WTC11 (cell line): ENCODE results near the gene MIPEP. TPM values are rescaled to one million over a fixed set of nuclear protein-coding genes. Genes with fewer than 3 reads are reported as not detected.

Source experiments
- ATAC-seq: fragments of 200-7000 bp; cut with Tn5 transposase; 2 replicates; pipeline ENCODE4 v1.10.0; 2021; ENCODE audit warnings: mild to moderate bottlenecking, moderate library complexity
- CTCF ChIA-PET: fragments of 300-600 bp; sonication (Branson Sonifier 250); formaldehyde crosslinking; loops from one replicate; lab custom pipeline; 2021; ENCODE audit warnings: antibody characterized with exemption; lab: Charles Lee
- POLR2A ChIA-PET: fragments of 350-600 bp; sonication (Branson Sonifier 250); formaldehyde crosslinking; loops from one replicate; lab custom pipeline; 2021; ENCODE audit warnings: antibody characterized with exemption; lab: Charles Lee
- DNase-seq: peaks from one replicate; pipeline ENCODE4 v3.0.0; 2021; ENCODE audit warnings: low spot score
- H3K27ac Mint-ChIP-seq: 2 replicates; pipeline ENCODE4 v1.8.0; 2021; ENCODE audit warnings: mixed read lengths
- H3K27me3 Mint-ChIP-seq: 2 replicates; pipeline ENCODE4 v1.8.0; 2021; ENCODE audit warnings: low read depth, mild to moderate bottlenecking, moderate library complexity, mixed read lengths
- H3K36me3 Mint-ChIP-seq: 2 replicates; pipeline ENCODE4 v1.8.0; 2021; ENCODE audit warnings: mixed read lengths
- H3K4me1 Mint-ChIP-seq: 2 replicates; pipeline ENCODE4 v1.8.0; 2022; ENCODE audit warnings: mixed read lengths
- H3K4me3 Mint-ChIP-seq: 2 replicates; pipeline ENCODE4 v1.8.0; 2021; ENCODE audit warnings: mild to moderate bottlenecking, moderate library complexity, mixed read lengths
- H3K9me3 Mint-ChIP-seq: 2 replicates; pipeline ENCODE4 v1.8.0; 2021; ENCODE audit warnings: mixed read lengths
- ATF1 ChIP-seq: sonication (generic); formaldehyde crosslinking; IDR thresholded peaks from 2 replicates; pipeline ENCODE4 v1.8.1; 2023; ENCODE audit warnings: mild to moderate bottlenecking, moderate library complexity, missing genetic modification reagents
- ETV6 ChIP-seq: sonication (generic); formaldehyde crosslinking; IDR thresholded peaks from 2 replicates; pipeline ENCODE4 v1.8.1; 2022; ENCODE audit warnings: mild to moderate bottlenecking, missing genetic modification reagents
- FOXJ3 ChIP-seq: sonication (generic); formaldehyde crosslinking; IDR thresholded peaks from 2 replicates; pipeline ENCODE4 v1.9.0; 2021; ENCODE audit warnings: missing genetic modification reagents, mild to moderate bottlenecking, borderline replicate concordance
- FOXP1 ChIP-seq: sonication (generic); formaldehyde crosslinking; IDR thresholded peaks from 2 replicates; pipeline ENCODE4 v1.8.0; 2022; ENCODE audit warnings: missing genetic modification reagents, mild to moderate bottlenecking, moderate library complexity, borderline replicate concordance
- NFE2L1 ChIP-seq: sonication (generic); formaldehyde crosslinking; IDR thresholded peaks from 2 replicates; pipeline ENCODE4 v1.8.1; 2023; ENCODE audit warnings: missing genetic modification reagents
- OVOL2 ChIP-seq: fragments of 250-450 bp; sonication (Bioruptor Pico); IDR thresholded peaks from 2 replicates; pipeline ENCODE4 v1.9.0; 2021; ENCODE audit warnings: mild to moderate bottlenecking, borderline replicate concordance
- RORB ChIP-seq: fragments of 250-450 bp; sonication (Bioruptor Pico); IDR thresholded peaks from 2 replicates; pipeline ENCODE4 v1.9.0; 2021; ENCODE audit warnings: mild to moderate bottlenecking
- SMAD4 ChIP-seq: sonication (generic); formaldehyde crosslinking; IDR thresholded peaks from 2 replicates; pipeline ENCODE4 v1.8.0; 2022; ENCODE audit warnings: mild to moderate bottlenecking, missing genetic modification reagents
- SOX15 ChIP-seq: fragments of 250-450 bp; sonication (Bioruptor Pico); IDR thresholded peaks from 2 replicates; pipeline ENCODE4 v1.9.0; 2021; ENCODE audit warnings: mild to moderate bottlenecking
- TCF7 ChIP-seq: sonication (generic); formaldehyde crosslinking; IDR thresholded peaks from 2 replicates; pipeline ENCODE4 v1.8.0; 2022; ENCODE audit warnings: mild to moderate bottlenecking, low read depth, missing genetic modification reagents, moderate library complexity
- TEAD1 ChIP-seq: sonication (generic); formaldehyde crosslinking; IDR thresholded peaks from 2 replicates; pipeline ENCODE4 v1.8.0; 2022; ENCODE audit warnings: mild to moderate bottlenecking, missing genetic modification reagents
- TP53 ChIP-seq: sonication (generic); formaldehyde crosslinking; IDR thresholded peaks from 2 replicates; pipeline ENCODE4 v1.8.1; 2023; ENCODE audit warnings: mild to moderate bottlenecking, missing genetic modification reagents
- ZNF396 ChIP-seq: fragments of 250-450 bp; sonication (Bioruptor Pico); IDR thresholded peaks from 2 replicates; pipeline ENCODE4 v1.8.0; 2021; ENCODE audit warnings: mild to moderate bottlenecking, moderate library complexity, borderline replicate concordance
- total RNA-seq: library from RNA; stranded (reverse); gene quantifications from 3 replicates; pipeline ENCODE4 v1.2.3, GENCODE V29; 2021
- TF ChIP-seq, protein P1 (sequence below): sonication (generic); formaldehyde crosslinking; IDR thresholded peaks from 2 replicates; pipeline ENCODE4 v1.8.1; 2022; ENCODE audit warnings: low read depth, mild to moderate bottlenecking, moderate library complexity, missing genetic modification reagents, borderline replicate concordance
- TF ChIP-seq, protein P2 (sequence below): sonication (generic); formaldehyde crosslinking; IDR thresholded peaks from 2 replicates; pipeline ENCODE4 v1.8.1; 2022; ENCODE audit warnings: mild to moderate bottlenecking, moderate library complexity, missing genetic modification reagents
- TF ChIP-seq, protein P3 (sequence below): fragments of 250-450 bp; sonication (Bioruptor Pico); IDR thresholded peaks from 2 replicates; pipeline ENCODE4 v1.8.0; 2021; ENCODE audit warnings: mild to moderate bottlenecking
- TF ChIP-seq, protein P4 (sequence below): sonication (generic); formaldehyde crosslinking; IDR thresholded peaks from 2 replicates; pipeline ENCODE4 v1.8.1; 2023; ENCODE audit warnings: mild to moderate bottlenecking, missing genetic modification reagents
- TF ChIP-seq, protein P5 (sequence below): fragments of 250-450 bp; sonication (Bioruptor Pico); conservative IDR thresholded peaks from 2 replicates; pipeline ENCODE4 v1.9.0; 2021; ENCODE audit warnings: mild to moderate bottlenecking
- TF ChIP-seq, protein P6 (sequence below): fragments of 250-450 bp; sonication (Bioruptor Pico); IDR thresholded peaks from 2 replicates; pipeline ENCODE4 v1.9.0; 2021; ENCODE audit warnings: mild to moderate bottlenecking

MIPEP gene
- total RNA-seq, 1 experiment from 2014 or later = 30.5 TPM

DNA sequence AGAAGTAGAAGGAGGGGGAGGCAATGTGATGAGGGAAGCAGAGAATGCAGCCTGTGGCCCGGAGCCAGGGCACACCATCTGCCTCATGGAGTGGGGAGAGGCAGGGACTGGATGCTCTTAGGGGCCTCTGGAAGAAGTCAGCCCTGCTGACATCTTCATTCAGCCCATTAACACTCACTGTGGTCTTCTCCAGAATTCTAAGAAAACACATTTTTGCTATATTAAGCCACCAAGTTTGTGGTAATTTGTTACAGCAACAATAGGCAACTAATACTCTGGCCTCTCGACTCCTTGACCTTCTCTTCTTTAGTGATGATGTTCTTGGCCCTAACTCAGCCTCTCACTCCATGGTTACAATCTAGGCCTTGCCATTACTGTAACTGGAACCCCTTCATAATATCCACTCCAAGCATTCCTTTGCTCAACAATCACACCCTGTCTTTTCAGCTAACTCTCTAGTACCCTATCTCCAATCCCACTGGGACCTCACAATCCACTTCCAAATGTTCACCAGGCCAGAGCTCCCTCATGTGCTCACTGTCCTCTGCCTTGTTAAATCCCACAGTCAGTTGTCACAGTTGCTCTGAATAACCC, 98.5 kb downstream of the MIPEP start:
- POLR2A ChIA-PET = no interaction called here
- CTCF ChIA-PET = no interaction called here
- Mint-ChIP-seq H3K4me3 (no peak overlapping the region), H3K4me1 (peaks cover 18% of the 10 kb centered on the region), H3K36me3 (no peaks in the 10 kb centered on the region), H3K27me3 (no peaks in the 10 kb centered on the region), H3K27ac (no peak overlapping the region), H3K9me3 (no peaks in the 10 kb centered on the region)
- TF ChIP-seq, protein P1, sequence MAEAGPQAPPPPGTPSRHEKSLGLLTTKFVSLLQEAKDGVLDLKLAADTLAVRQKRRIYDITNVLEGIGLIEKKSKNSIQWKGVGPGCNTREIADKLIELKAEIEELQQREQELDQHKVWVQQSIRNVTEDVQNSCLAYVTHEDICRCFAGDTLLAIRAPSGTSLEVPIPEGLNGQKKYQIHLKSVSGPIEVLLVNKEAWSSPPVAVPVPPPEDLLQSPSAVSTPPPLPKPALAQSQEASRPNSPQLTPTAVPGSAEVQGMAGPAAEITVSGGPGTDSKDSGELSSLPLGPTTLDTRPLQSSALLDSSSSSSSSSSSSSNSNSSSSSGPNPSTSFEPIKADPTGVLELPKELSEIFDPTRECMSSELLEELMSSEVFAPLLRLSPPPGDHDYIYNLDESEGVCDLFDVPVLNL (CRISPR knock-in tag) = no peak
- TF ChIP-seq, protein P2, sequence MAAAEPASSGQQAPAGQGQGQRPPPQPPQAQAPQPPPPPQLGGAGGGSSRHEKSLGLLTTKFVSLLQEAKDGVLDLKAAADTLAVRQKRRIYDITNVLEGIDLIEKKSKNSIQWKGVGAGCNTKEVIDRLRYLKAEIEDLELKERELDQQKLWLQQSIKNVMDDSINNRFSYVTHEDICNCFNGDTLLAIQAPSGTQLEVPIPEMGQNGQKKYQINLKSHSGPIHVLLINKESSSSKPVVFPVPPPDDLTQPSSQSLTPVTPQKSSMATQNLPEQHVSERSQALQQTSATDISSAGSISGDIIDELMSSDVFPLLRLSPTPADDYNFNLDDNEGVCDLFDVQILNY (CRISPR knock-in tag) = no peak
- TF ChIP-seq TEAD1 (CRISPR knock-in tag) (no peak), ETV6 (CRISPR knock-in tag) (no peak), TP53 (CRISPR knock-in tag) (no peak), FOXJ3 (CRISPR knock-in tag) (no peak), FOXP1 (CRISPR knock-in tag) (no peak), ZNF396 (CRISPR knock-in tag) (no peak)
- TF ChIP-seq, protein P3, sequence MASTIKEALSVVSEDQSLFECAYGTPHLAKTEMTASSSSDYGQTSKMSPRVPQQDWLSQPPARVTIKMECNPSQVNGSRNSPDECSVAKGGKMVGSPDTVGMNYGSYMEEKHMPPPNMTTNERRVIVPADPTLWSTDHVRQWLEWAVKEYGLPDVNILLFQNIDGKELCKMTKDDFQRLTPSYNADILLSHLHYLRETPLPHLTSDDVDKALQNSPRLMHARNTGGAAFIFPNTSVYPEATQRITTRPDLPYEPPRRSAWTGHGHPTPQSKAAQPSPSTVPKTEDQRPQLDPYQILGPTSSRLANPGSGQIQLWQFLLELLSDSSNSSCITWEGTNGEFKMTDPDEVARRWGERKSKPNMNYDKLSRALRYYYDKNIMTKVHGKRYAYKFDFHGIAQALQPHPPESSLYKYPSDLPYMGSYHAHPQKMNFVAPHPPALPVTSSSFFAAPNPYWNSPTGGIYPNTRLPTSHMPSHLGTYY (CRISPR knock-in tag) = no peak
- TF ChIP-seq, protein P4, sequence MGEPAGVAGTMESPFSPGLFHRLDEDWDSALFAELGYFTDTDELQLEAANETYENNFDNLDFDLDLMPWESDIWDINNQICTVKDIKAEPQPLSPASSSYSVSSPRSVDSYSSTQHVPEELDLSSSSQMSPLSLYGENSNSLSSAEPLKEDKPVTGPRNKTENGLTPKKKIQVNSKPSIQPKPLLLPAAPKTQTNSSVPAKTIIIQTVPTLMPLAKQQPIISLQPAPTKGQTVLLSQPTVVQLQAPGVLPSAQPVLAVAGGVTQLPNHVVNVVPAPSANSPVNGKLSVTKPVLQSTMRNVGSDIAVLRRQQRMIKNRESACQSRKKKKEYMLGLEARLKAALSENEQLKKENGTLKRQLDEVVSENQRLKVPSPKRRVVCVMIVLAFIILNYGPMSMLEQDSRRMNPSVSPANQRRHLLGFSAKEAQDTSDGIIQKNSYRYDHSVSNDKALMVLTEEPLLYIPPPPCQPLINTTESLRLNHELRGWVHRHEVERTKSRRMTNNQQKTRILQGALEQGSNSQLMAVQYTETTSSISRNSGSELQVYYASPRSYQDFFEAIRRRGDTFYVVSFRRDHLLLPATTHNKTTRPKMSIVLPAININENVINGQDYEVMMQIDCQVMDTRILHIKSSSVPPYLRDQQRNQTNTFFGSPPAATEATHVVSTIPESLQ (CRISPR knock-in tag) = no peak
- TF ChIP-seq, protein P5, sequence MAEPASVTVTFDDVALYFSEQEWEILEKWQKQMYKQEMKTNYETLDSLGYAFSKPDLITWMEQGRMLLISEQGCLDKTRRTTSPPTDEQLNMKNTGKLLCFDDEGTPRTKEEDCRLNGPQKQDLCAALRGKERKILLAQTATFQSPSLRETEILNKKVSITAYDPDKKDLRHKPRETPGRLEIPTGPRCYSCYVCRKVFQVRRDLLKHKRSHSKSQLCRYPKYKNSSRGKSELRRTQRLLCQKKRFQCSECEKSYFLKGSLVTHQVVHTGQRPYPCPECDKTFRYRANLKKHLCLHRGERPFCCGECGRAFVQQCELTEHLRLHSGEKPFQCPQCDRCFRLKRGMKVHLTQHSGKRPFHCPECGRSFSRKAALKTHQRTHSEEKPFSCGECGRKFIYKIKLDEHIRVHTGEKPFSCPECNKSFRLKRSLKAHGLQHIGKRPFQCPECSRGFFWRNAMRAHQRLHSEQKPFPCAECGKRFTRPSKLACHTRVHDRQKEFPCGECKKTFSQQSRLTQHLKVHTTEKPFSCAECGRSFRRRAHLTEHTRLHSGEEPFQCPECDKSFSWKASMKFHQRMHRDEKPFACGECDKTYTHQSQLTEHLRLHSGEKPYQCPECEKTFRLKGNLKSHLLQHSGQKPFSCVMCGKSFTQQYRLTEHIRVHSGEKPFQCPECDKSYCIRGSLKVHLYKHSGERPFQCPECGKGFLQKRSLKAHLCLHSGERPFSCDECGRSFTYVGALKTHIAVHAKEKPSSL (CRISPR knock-in tag) = no peak
- no peak; the same call in 1 of the 2 replicates for ATAC-seq
- DNase-seq = no peak

DNA sequence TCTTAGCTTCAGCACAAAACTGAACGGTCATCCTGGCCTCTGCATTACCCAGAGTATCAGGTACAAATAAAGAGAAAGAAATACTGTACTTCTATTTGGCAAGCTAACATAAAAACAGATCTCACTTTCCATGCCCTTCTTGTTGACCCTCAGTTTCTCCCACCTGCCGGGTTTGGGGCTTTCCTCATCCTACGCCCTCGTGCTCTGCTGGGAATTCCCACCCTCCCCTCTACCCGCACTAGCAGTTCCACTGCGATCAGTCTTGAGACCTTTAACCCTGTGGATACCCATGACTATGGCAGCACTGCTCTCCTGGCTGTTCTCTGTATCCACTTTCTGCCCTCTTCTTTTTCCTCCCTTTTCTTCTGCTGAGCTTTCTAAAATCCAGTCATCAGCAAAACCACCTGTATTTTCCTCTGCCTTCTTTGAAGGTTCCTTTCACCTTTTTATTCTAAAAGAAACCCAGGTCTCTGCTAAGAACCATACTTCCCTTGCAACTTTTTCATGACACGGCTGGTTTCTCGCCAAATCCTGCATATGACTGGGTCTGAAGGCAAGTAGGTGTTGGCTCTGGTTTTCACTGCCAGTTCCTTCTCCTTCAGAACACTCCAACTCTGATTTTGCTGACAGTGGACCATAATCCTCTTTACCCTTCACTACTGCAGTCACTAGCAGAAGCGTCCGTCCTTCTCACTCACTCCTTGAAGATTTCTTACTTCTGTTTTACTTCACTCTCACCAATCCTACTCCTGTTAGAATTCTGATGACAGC, 99.4 kb downstream of the MIPEP start:
- ATAC-seq = no peak
- no peak for DNase-seq
- Mint-ChIP-seq H3K9me3 (no peaks in the 10 kb centered on the region), H3K4me1 (peaks cover 12% of the 10 kb centered on the region), H3K36me3 (no peaks in the 10 kb centered on the region), H3K4me3 (no peak overlapping the region), H3K27me3 (no peaks in the 10 kb centered on the region)
- POLR2A ChIA-PET = interaction anchor here (0.7 kb wide), 1 partner anchor 29 kb away, joined by 3 read pairs; no protein-coding TSS in a partner anchor
- CTCF ChIA-PET = no interaction called here
- TF ChIP-seq RORB (CRISPR knock-in tag) = no peak
- no peak for TF ChIP-seq TCF7 (CRISPR knock-in tag)
- TF ChIP-seq SMAD4 (CRISPR knock-in tag) = no peak
- TF ChIP-seq ZNF396 (CRISPR knock-in tag) = no peak
- TF ChIP-seq OVOL2 = no peak
- no peak for TF ChIP-seq SOX15 (CRISPR knock-in tag)
- TF ChIP-seq ETV6 (CRISPR knock-in tag) = no peak
- no peak for TF ChIP-seq TP53 (CRISPR knock-in tag)
- TF ChIP-seq, protein P6, sequence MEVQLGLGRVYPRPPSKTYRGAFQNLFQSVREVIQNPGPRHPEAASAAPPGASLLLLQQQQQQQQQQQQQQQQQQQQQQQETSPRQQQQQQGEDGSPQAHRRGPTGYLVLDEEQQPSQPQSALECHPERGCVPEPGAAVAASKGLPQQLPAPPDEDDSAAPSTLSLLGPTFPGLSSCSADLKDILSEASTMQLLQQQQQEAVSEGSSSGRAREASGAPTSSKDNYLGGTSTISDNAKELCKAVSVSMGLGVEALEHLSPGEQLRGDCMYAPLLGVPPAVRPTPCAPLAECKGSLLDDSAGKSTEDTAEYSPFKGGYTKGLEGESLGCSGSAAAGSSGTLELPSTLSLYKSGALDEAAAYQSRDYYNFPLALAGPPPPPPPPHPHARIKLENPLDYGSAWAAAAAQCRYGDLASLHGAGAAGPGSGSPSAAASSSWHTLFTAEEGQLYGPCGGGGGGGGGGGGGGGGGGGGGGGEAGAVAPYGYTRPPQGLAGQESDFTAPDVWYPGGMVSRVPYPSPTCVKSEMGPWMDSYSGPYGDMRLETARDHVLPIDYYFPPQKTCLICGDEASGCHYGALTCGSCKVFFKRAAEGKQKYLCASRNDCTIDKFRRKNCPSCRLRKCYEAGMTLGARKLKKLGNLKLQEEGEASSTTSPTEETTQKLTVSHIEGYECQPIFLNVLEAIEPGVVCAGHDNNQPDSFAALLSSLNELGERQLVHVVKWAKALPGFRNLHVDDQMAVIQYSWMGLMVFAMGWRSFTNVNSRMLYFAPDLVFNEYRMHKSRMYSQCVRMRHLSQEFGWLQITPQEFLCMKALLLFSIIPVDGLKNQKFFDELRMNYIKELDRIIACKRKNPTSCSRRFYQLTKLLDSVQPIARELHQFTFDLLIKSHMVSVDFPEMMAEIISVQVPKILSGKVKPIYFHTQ = no peak
- TF ChIP-seq NFE2L1 (CRISPR knock-in tag) = no peak
- TF ChIP-seq ATF1 (CRISPR knock-in tag) = no peak
- TF ChIP-seq, all 79 proteins: peak for 0
- H3K27ac Mint-ChIP-seq = no peak overlapping the region
